ENCODE data around the gene NAALADL1. TPM values are rescaled to one million over a fixed set of nuclear protein-coding genes. Genes with fewer than 3 reads are reported as not detected.

Gene NAALADL1
- total and polyA plus RNA-seq, 4 donors: 14.1 to 45.9 (median 27.6) TPM

- ATAC-seq (ENCODE audit: low FRiP score) (peak; percentile 64), DNase-seq (peak; percentile 61 to 87)
- H3K9me3 ChIP-seq (ENCODE audit: control insufficient read depth, low read length): no peaks in the 10 kb centered on the region
- no peaks in the 10 kb centered on the region for H3K36me3 ChIP-seq (ENCODE audit: control insufficient read depth in 1 of 2, insufficient read depth in 2 of 2, low read length in 1 of 2)
- H3K27me3 ChIP-seq (ENCODE audit: control insufficient read depth in 1 of 2, insufficient read depth in 2 of 2, low read length in 1 of 2): no peaks in the 10 kb centered on the region
- H3K4me1 ChIP-seq (ENCODE audit: control insufficient read depth in 1 of 2, insufficient read depth in 2 of 2, low read length in 2 of 2): no peaks in the 10 kb centered on the region
- peak overlapping the region; percentile 2 to 15 for H3K4me3 ChIP-seq (ENCODE audit: low read length in 2 of 2)
- H3K27ac ChIP-seq (ENCODE audit: low read depth in 1 of 2, low read length in 2 of 2): no peak overlapping the region
- WGBS, 2 donors: 8 to 9% methylated on average over 54 to 56 of the region's 56 CpGs
- intact Hi-C loops (cut with DNase I): no loop called here
Measured at GRCh38 chr11:65047581-65048422, 10.6 kb downstream of the NAALADL1 start.

- Histone ChIP-seq H3K9me3 (ENCODE audit: control insufficient read depth, low read length) (no peaks in the 10 kb centered on the region), H3K4me1 (ENCODE audit: control insufficient read depth in 1 of 2, insufficient read depth in 2 of 2, low read length in 2 of 2) (no peaks in the 10 kb centered on the region), H3K27me3 (ENCODE audit: control insufficient read depth in 1 of 2, insufficient read depth in 2 of 2, low read length in 1 of 2) (no peaks in the 10 kb centered on the region), H3K4me3 (ENCODE audit: low read length in 2 of 2) (no peak overlapping the region), H3K36me3 (ENCODE audit: control insufficient read depth in 1 of 2, insufficient read depth in 2 of 2, low read length in 1 of 2) (no peaks in the 10 kb centered on the region), H3K27ac (ENCODE audit: low read depth in 1 of 2, low read length in 2 of 2) (no peak overlapping the region)
- 77 to 84% methylated on average over 7 of the region's 7 CpGs for WGBS, 2 donors
- intact Hi-C loops (cut with DNase I): no loop called here
- ATAC-seq (ENCODE audit: low FRiP score) (no peak), DNase-seq (no peak)
Measured at GRCh38 chr11:65045728-65046127, 12.6 kb downstream of the NAALADL1 start.

GRCh38 chr11:65045061-65045460 is 13.3 kb downstream of the NAALADL1 start:
- H3K36me3 ChIP-seq (ENCODE audit: control insufficient read depth in 1 of 2, insufficient read depth in 2 of 2, low read length in 1 of 2): no peaks in the 10 kb centered on the region
- no peak overlapping the region for H3K27ac ChIP-seq (ENCODE audit: low read depth in 1 of 2, low read length in 2 of 2)
- H3K27me3 ChIP-seq (ENCODE audit: control insufficient read depth in 1 of 2, insufficient read depth in 2 of 2, low read length in 1 of 2): no peaks in the 10 kb centered on the region
- DNase-seq: no peak
- 81 to 82% methylated on average over 5 of the region's 5 CpGs for WGBS, 2 donors
- H3K9me3 ChIP-seq (ENCODE audit: control insufficient read depth, low read length): no peaks in the 10 kb centered on the region
- no peak overlapping the region for H3K4me3 ChIP-seq (ENCODE audit: low read length in 2 of 2)
- intact Hi-C loops (cut with DNase I): no loop called here
- H3K4me1 ChIP-seq (ENCODE audit: control insufficient read depth in 1 of 2, insufficient read depth in 2 of 2, low read length in 2 of 2): no peaks in the 10 kb centered on the region
- ATAC-seq (ENCODE audit: low FRiP score): no peak

- H3K27ac ChIP-seq (ENCODE audit: low read depth in 1 of 2, low read length in 2 of 2): no peak overlapping the region
- no peaks in the 10 kb centered on the region for H3K36me3 ChIP-seq (ENCODE audit: control insufficient read depth in 1 of 2, insufficient read depth in 2 of 2, low read length in 1 of 2)
- intact Hi-C loops (cut with DNase I): loop anchor here in 1 of 2 donors (5.0 kb wide), 1 partner anchor 53 kb away; the partner anchor contains the start of gene VPS51
- H3K4me1 ChIP-seq (ENCODE audit: control insufficient read depth in 1 of 2, insufficient read depth in 2 of 2, low read length in 2 of 2): no peaks in the 10 kb centered on the region
- ATAC-seq (ENCODE audit: low FRiP score) (no peak), DNase-seq (peak in 1 of 2 donors; percentile 78)
- H3K27me3 ChIP-seq (ENCODE audit: control insufficient read depth in 1 of 2, insufficient read depth in 2 of 2, low read length in 1 of 2): no peaks in the 10 kb centered on the region
- WGBS, 2 donors: 91 to 92% methylated on average over 20 to 23 of the region's 23 CpGs
- H3K4me3 ChIP-seq (ENCODE audit: low read length in 2 of 2): no peak overlapping the region
- H3K9me3 ChIP-seq (ENCODE audit: control insufficient read depth, low read length): no peaks in the 10 kb centered on the region
Measured at GRCh38 chr11:65043881-65044501, 14.4 kb downstream of the NAALADL1 start.

DNA sequence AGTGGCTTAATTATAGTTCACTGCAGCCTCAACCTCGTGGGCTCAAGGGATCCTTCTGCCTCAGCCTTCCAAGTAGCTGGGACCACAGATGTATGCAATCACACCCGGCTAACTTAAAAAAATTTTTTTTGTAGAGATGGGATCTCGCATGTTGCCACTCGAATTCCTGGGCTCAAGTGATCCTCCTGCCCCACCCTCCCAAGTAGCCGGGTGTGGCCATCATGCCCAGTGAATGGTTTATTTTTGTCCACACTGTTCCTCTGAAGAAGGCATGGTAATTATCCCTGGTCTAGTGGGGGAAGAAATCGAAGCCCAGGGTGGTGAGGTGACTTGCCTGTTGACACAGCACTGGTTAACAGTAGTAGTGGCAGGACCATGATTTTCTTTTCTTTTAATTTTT is 15.5 kb downstream of the NAALADL1 start:
- DNase-seq: no peak
- 88 to 92% methylated on average over 6 of the region's 6 CpGs for WGBS, 2 donors
- intact Hi-C loops (cut with DNase I): loop anchor here in 1 of 2 donors (5.0 kb wide), 1 partner anchor 54 kb away; the partner anchor contains the start of gene VPS51
- Histone ChIP-seq H3K4me1 (ENCODE audit: control insufficient read depth in 1 of 2, insufficient read depth in 2 of 2, low read length in 2 of 2) (no peaks in the 10 kb centered on the region), H3K4me3 (ENCODE audit: low read length in 2 of 2) (no peak overlapping the region), H3K9me3 (ENCODE audit: control insufficient read depth, low read length) (no peaks in the 10 kb centered on the region), H3K27ac (ENCODE audit: low read depth in 1 of 2, low read length in 2 of 2) (no peak overlapping the region), H3K27me3 (ENCODE audit: control insufficient read depth in 1 of 2, insufficient read depth in 2 of 2, low read length in 1 of 2) (no peaks in the 10 kb centered on the region), H3K36me3 (ENCODE audit: control insufficient read depth in 1 of 2, insufficient read depth in 2 of 2, low read length in 1 of 2) (no peaks in the 10 kb centered on the region)
- no peak for ATAC-seq (ENCODE audit: low FRiP score)

- no peaks in the 10 kb centered on the region for H3K27me3 ChIP-seq (ENCODE audit: control insufficient read depth in 1 of 2, insufficient read depth in 2 of 2, low read length in 1 of 2)
- intact Hi-C loops (cut with DNase I): loop anchor here in 1 of 2 donors (5.0 kb wide), 1 partner anchor 56 kb away; the partner anchor contains the start of gene VPS51
- H3K36me3 ChIP-seq (ENCODE audit: control insufficient read depth in 1 of 2, insufficient read depth in 2 of 2, low read length in 1 of 2): no peaks in the 10 kb centered on the region
- DNase-seq (peak; percentile 94 to 95), ATAC-seq (ENCODE audit: low FRiP score) (peak; percentile 96)
- H3K4me3 ChIP-seq (ENCODE audit: low read length in 2 of 2): peak within 1 kb of the TSS; percentile 53 to 62
- no peaks in the 10 kb centered on the region for H3K4me1 ChIP-seq (ENCODE audit: control insufficient read depth in 1 of 2, insufficient read depth in 2 of 2, low read length in 2 of 2)
- H3K27ac ChIP-seq (ENCODE audit: low read depth in 1 of 2, low read length in 2 of 2): peak within 1 kb of the TSS in 1 of 2 donors; percentile 90
- 0% methylated on average over 71 to 91 of the region's 91 CpGs for WGBS, 2 donors
- H3K9me3 ChIP-seq (ENCODE audit: control insufficient read depth, low read length): no peaks in the 10 kb centered on the region
Measured at GRCh38 chr11:65040847-65041622, 17.3 kb downstream of the NAALADL1 start, which contains the start of gene SAC3D1. TSS of gene SAC3D1 (plus strand) at chr11:65041210. CDS start at chr11:65041293, 83 bp downstream.

DNA sequence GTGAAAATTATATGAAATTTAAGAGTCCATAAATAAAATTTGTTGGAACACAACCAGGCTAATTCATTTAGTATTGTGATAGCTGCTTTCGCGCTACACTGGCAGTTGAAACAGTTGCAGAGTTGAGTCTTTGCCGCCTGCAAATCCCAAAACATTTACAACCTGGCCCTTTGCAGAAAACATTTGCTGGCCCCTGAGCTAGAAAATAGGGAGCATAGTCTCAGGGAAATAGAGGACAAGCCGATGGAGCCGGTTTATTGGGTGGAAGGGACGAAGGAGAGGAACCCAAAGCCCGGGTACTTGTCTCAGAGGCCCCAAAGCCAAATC is 17.9 kb downstream of the NAALADL1 start:
- H3K36me3 ChIP-seq (ENCODE audit: control insufficient read depth in 1 of 2, insufficient read depth in 2 of 2, low read length in 1 of 2): no peaks in the 10 kb centered on the region
- no peaks in the 10 kb centered on the region for H3K9me3 ChIP-seq (ENCODE audit: control insufficient read depth, low read length)
- H3K27me3 ChIP-seq (ENCODE audit: control insufficient read depth in 1 of 2, insufficient read depth in 2 of 2, low read length in 1 of 2): no peaks in the 10 kb centered on the region
- no peak for DNase-seq
- WGBS, 2 donors: 3 to 5% methylated on average over 7 of the region's 7 CpGs
- intact Hi-C loops (cut with DNase I): loop anchor here in 1 of 2 donors (5.0 kb wide), 1 partner anchor 57 kb away; the partner anchor contains the start of gene VPS51
- H3K4me3 ChIP-seq (ENCODE audit: low read length in 2 of 2): peak overlapping the region; percentile 53 to 62
- H3K27ac ChIP-seq (ENCODE audit: low read depth in 1 of 2, low read length in 2 of 2): peak overlapping the region in 1 of 2 donors; percentile 90
- ATAC-seq (ENCODE audit: low FRiP score): no peak
- no peaks in the 10 kb centered on the region for H3K4me1 ChIP-seq (ENCODE audit: control insufficient read depth in 1 of 2, insufficient read depth in 2 of 2, low read length in 2 of 2)

GRCh38 chr11:65036931-65037330 is 21.4 kb downstream of the NAALADL1 start:
- H3K27me3 ChIP-seq (ENCODE audit: control insufficient read depth in 1 of 2, insufficient read depth in 2 of 2, low read length in 1 of 2): no peaks in the 10 kb centered on the region
- ATAC-seq (ENCODE audit: low FRiP score) (no peak), DNase-seq (peak; percentile 72 to 89)
- H3K27ac ChIP-seq (ENCODE audit: low read depth in 1 of 2, low read length in 2 of 2): no peak overlapping the region
- no peaks in the 10 kb centered on the region for H3K36me3 ChIP-seq (ENCODE audit: control insufficient read depth in 1 of 2, insufficient read depth in 2 of 2, low read length in 1 of 2)
- no peak overlapping the region for H3K4me3 ChIP-seq (ENCODE audit: low read length in 2 of 2)
- no peaks in the 10 kb centered on the region for H3K4me1 ChIP-seq (ENCODE audit: control insufficient read depth in 1 of 2, insufficient read depth in 2 of 2, low read length in 2 of 2)
- WGBS, 2 donors: 25 to 32% methylated on average over 6 of the region's 6 CpGs
- intact Hi-C loops (cut with DNase I): no loop called here
- no peaks in the 10 kb centered on the region for H3K9me3 ChIP-seq (ENCODE audit: control insufficient read depth, low read length)
